Measurements from ENCODE around the gene DNAH17. TPM values are rescaled to one million over a fixed set of nuclear protein-coding genes. Genes with fewer than 3 reads are reported as not detected.

DNAH17 gene
- total and polyA plus RNA-seq, 2 of the 13 experiments (the other 11 are each of a cell fraction or from before 2014, with no cell fraction given) = 0.86 to 1.6 TPM

GRCh38 chr17:78485290-78486168 is 91.7 kb downstream of the DNAH17 start:
- TF ChIP-seq FOXK1 (CRISPR knock-in tag; IDR thresholded peaks at IDR 0.05; ENCODE audit: borderline replicate concordance, low read depth) = no peak
- TF ChIP-seq ZNF674 (CRISPR knock-in tag; IDR thresholded peaks at IDR 0.05; ENCODE audit: low read depth) = no peak
- Histone ChIP-seq H3K36me3 (replicated peaks in 1 of 2; ENCODE audit: control insufficient read depth in 1 of 2, insufficient read depth in 2 of 2, low read length in 2 of 2) (no peaks in the 10 kb centered on the region), H3K4me1 (ENCODE audit: insufficient read depth, low read length) (no peaks in the 10 kb centered on the region), H3K79me2 (ENCODE audit: insufficient read depth, low read length) (no peaks in the 10 kb centered on the region), H3K4me2 (ENCODE audit: low read depth, low read length) (no peak overlapping the region), H3K27ac (ENCODE audit: extremely low read length, insufficient read depth, low read length) (no peak overlapping the region), H3K9me3 (ENCODE audit: low read length) (no peaks in the 10 kb centered on the region), H3K27me3 (ENCODE audit: control insufficient read depth in 1 of 2, insufficient read depth in 2 of 2, low read length in 2 of 2) (peaks cover 0 to 35% of the 10 kb centered on the region in 2 experiments; a peak in 3 of 5 replicates), H3K9ac (ENCODE audit: insufficient read depth, low read depth, low read length) (no peak overlapping the region), H4K20me1 (ENCODE audit: insufficient read depth, low read length) (no peaks in the 10 kb centered on the region), H3K4me3 (replicated peaks in 1 of 3; ENCODE audit: insufficient read depth in 1 of 3, low read depth in 2 of 3, low read length in 3 of 3) (no peak overlapping the region), H2AFZ (ENCODE audit: low read length) (no peak overlapping the region)
- ChIA-PET CTCF (ENCODE audit: low intra/inter-chr PET ratio, low total read pairs) (no interaction called here), POLR2A (no interaction called here)
- DNase-seq (ENCODE audit: low spot score) (no peak), FAIRE-seq (no peak), ATAC-seq (no peak)
- intact Hi-C loops (cut with micrococcal nuclease; ENCODE audit: unreplicated experiment) = no loop called here
- no TSS peak for BruUV-seq (replicated peaks)
- in situ Hi-C loops (cut with HindIII; ENCODE audit: extremely low pct_ligation_motif_present, low pct_unique_long_range_greater_than_20kb) = no loop called here
- WGBS (ENCODE audit: low lambda C conversion rate) = 77% methylated on average over 31 of the region's 32 CpGs

DNA sequence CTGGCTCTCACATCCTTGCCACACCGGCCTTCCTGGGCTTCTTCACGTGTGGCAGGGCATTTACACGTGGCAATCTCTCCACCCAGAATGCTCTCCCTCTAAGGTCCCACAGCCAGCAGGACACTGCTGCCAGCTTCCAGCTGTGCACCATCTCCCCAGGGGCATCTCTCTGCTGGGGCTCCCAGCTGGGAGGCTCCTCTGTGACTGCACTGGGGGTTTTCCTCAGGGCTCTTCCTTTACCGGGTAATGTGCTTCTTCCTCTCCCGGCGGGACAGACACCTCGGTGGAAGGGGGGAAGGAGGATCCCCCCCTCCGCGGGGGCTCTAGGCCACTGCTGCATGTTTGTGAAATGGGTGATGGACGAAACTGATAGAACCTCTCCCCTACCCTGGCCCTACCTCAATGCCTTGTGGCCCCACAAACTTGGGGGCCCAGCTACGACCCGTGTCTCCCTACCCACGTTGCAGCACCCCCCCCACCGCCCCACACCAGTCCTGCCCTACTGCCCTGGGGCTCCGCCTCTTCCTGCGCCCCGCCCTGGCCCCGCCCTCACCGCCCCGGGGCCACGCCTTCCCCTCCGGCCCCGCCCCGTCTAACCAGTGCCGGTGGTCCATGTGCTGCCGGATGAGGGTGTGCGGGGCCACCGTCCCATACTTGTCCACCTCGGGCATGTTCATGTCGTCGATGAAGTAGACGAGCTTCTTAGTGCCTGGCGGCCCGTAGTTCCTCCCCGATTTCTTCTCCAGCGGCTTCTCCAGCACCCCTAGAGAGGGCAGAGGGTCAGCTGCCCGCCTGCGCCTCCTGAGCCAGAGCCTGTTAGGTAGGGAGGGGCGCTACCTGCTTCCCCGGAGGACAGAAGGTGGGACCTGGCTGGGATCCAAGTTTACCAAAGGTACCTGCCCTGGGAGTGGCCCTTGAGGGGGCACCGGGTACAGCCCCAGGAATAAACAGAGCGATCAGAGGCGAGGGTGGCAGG is 92.6 kb downstream of the DNAH17 start:
- ATAC-seq (no peak), FAIRE-seq (no peak), DNase-seq (ENCODE audit: low spot score) (no peak)
- Histone ChIP-seq H3K4me1 (ENCODE audit: insufficient read depth, low read length) (no peaks in the 10 kb centered on the region), H3K27ac (ENCODE audit: extremely low read length, insufficient read depth, low read length) (no peak overlapping the region), H3K4me3 (replicated peaks in 1 of 3; ENCODE audit: insufficient read depth in 1 of 3, low read depth in 2 of 3, low read length in 3 of 3) (no peak overlapping the region), H3K27me3 (ENCODE audit: control insufficient read depth in 1 of 2, insufficient read depth in 2 of 2, low read length in 2 of 2) (peaks cover 0 to 29% of the 10 kb centered on the region in 2 experiments; a peak in 3 of 5 replicates), H3K79me2 (ENCODE audit: insufficient read depth, low read length) (no peaks in the 10 kb centered on the region), H2AFZ (ENCODE audit: low read length) (no peak overlapping the region), H3K4me2 (ENCODE audit: low read depth, low read length) (no peak overlapping the region), H3K9ac (ENCODE audit: insufficient read depth, low read depth, low read length) (no peak overlapping the region), H3K36me3 (replicated peaks in 1 of 2; ENCODE audit: control insufficient read depth in 1 of 2, insufficient read depth in 2 of 2, low read length in 2 of 2) (no peaks in the 10 kb centered on the region), H3K9me3 (ENCODE audit: low read length) (no peaks in the 10 kb centered on the region), H4K20me1 (ENCODE audit: insufficient read depth, low read length) (no peaks in the 10 kb centered on the region)
- no TSS peak for BruUV-seq (replicated peaks)
- TF ChIP-seq ZNF501 (CRISPR knock-in tag; IDR thresholded peaks at IDR 0.05) = no peak
- no peak for TF ChIP-seq KDM5B (CRISPR knock-in tag; IDR thresholded peaks at IDR 0.05; ENCODE audit: borderline replicate concordance)
- no peak for TF ChIP-seq ZBTB4 (CRISPR knock-in tag; IDR thresholded peaks at IDR 0.05; ENCODE audit: borderline replicate concordance)
- TF ChIP-seq ZNF468 (CRISPR knock-in tag; IDR thresholded peaks at IDR 0.05) = no peak
- no peak for TF ChIP-seq ZNF552 (CRISPR knock-in tag; IDR thresholded peaks at IDR 0.05; ENCODE audit: borderline replicate concordance)
- no peak for TF ChIP-seq ZNF33B (CRISPR knock-in tag; IDR thresholded peaks at IDR 0.05)
- POLR2A ChIA-PET = no interaction called here
- CTCF ChIA-PET (ENCODE audit: low intra/inter-chr PET ratio, low total read pairs) = no interaction called here
- in situ Hi-C loops (cut with HindIII; ENCODE audit: extremely low pct_ligation_motif_present, low pct_unique_long_range_greater_than_20kb) = no loop called here
- intact Hi-C loops (cut with micrococcal nuclease; ENCODE audit: unreplicated experiment) = no loop called here
- WGBS (ENCODE audit: low lambda C conversion rate) = 58% methylated on average over 37 of the region's 43 CpGs

Data from HepG2 (cell line).